ENCODE results near the gene ITGB3. TPM values are rescaled to one million over a fixed set of nuclear protein-coding genes. Genes with fewer than 3 reads are reported as not detected.

Gene ITGB3
- polyA plus RNA-seq, 4 donors, result 15.9 to 20.7 (median 16.6) TPM

GRCh38 chr17:47324224-47325020, 70.8 kb downstream of the ITGB3 start:
- DNase-seq (ENCODE audit: low read depth in 4 of 4, low spot score in 3 of 4), result peak in 2 of 4 donors; percentile 21 to 22

GRCh38 chr17:47325176-47325575, 71.5 kb downstream of the ITGB3 start:
- DNase-seq (ENCODE audit: low read depth in 4 of 4, low spot score in 3 of 4), result no peak

- DNase-seq (ENCODE audit: low read depth in 4 of 4, low spot score in 3 of 4), result no peak
These were observed 76.9 kb downstream of the ITGB3 start for GRCh38 chr17:47330548-47330947.

GRCh38 chr17:47332287-47332686, 78.7 kb downstream of the ITGB3 start:
- no peak for DNase-seq (ENCODE audit: low read depth in 4 of 4, low spot score in 3 of 4)

GRCh38 chr17:47335101-47335936, 81.7 kb downstream of the ITGB3 start:
- no peak for DNase-seq (ENCODE audit: low read depth in 4 of 4, low spot score in 3 of 4)

- DNase-seq (ENCODE audit: low read depth in 4 of 4, low spot score in 3 of 4), result no peak
These were observed 84.4 kb downstream of the ITGB3 start for GRCh38 chr17:47338026-47338425.

GRCh38 chr17:47352848-47353247, 99.2 kb downstream of the ITGB3 start:
- no peak for DNase-seq (ENCODE audit: low read depth in 4 of 4, low spot score in 3 of 4)

GRCh38 chr17:47358652-47359051, 105.0 kb downstream of the ITGB3 start:
- no peak for DNase-seq (ENCODE audit: low read depth in 4 of 4, low spot score in 3 of 4)

Other genes with a start within 250 kb of the ITGB3 start
- gene CDC27, start 64.5 kb upstream of the ITGB3 start, polyA plus RNA-seq (ENCODE audit: insufficient read length in 4 of 4), result 10 to 100 TPM; 48.3 to 68.1 (median 59.7) TPM
- gene MYL4, start 44.5 kb upstream of the ITGB3 start, polyA plus RNA-seq (ENCODE audit: insufficient read length in 4 of 4), result 10 to 100 TPM in 1 of 4 donors, 1 to 10 TPM in 3; 2.2 to 19.0 (median 3.4) TPM
- 1 to 10 TPM; 4.6 to 9.3 (median 7.5) TPM for gene EFCAB13, start 70.1 kb downstream of the ITGB3 start, polyA plus RNA-seq (ENCODE audit: insufficient read length in 4 of 4)

All from left renal pelvis (tissue), 4 donors.